Vagina (tissue), 2 donors: ENCODE measurements around the gene MTCL1. TPM values are rescaled to one million over a fixed set of nuclear protein-coding genes. Genes with fewer than 3 reads are reported as not detected.

Source experiments
- DNase-seq, 2 donors: peaks; one replicate each; pipeline ENCODE4 v3.0.0-alpha.2; 2017; ENCODE audit errors: extremely low spot score in 2 of 2
- H3K27ac ChIP-seq: fragments of 200-600 bp; sonication (generic); one replicate; pipeline ENCODE4 v1.5.1; 2019
- H3K27me3 ChIP-seq: fragments of 200-600 bp; sonication (generic); one replicate; pipeline ENCODE4 v1.5.1; 2019
- H3K36me3 ChIP-seq, 2 donors: fragments of 200-600 bp; sonication (generic); one replicate each; pipeline ENCODE4 v1.5.1; 2017 to 2019
- H3K4me1 ChIP-seq: fragments of 200-600 bp; sonication (generic); one replicate; pipeline ENCODE4 v1.5.1; 2019
- H3K4me3 ChIP-seq, 2 donors: fragments of 200-600 bp; sonication (generic); 1 replicate in 1 of 2; 2 replicates in 1 of 2; pipeline ENCODE4 v1.5.1; 2016 to 2019
- H3K9me3 ChIP-seq: fragments of 200-600 bp; sonication (generic); one replicate; pipeline ENCODE4 v1.5.1; 2019
- CTCF ChIP-seq, 3 experiments: fragments of 450-650 bp in 2 of 3; fragments of 200-600 bp in 1 of 3; sonication (generic) in 1 of 3; IDR thresholded peaks; one replicate each; pipeline ENCODE4 v1.5.1; 2017 to 2019; ENCODE audit warnings: antibody characterized with exemption in 3 of 3, mild to moderate bottlenecking in 2 of 3, moderate library complexity in 2 of 3
- POLR2A ChIP-seq, 2 donors: fragments of 450-650 bp; IDR thresholded peaks; one replicate each; pipeline ENCODE4 v1.6.1; 2017; ENCODE audit warnings: antibody characterized with exemption in 2 of 2, mild to moderate bottlenecking in 2 of 2, moderate library complexity in 2 of 2
- POLR2AphosphoS5 ChIP-seq, 2 donors: sonication (generic); formaldehyde crosslinking; IDR thresholded peaks; one replicate each; pipeline ENCODE4 v1.9.0; 2017; ENCODE audit warnings: antibody characterized with exemption in 2 of 2, mild to moderate bottlenecking in 2 of 2, low read depth in 1 of 2; ENCODE audit not compliant: insufficient read depth in 1 of 2
- intact Hi-C: fragments of 100-400 bp; cut with DNase I; formaldehyde crosslinking; loops from one replicate; pipeline ENCODE4 v1.15.1; 2023
- total RNA-seq: library from RNA; depleted of rRNA; stranded (reverse); fragments of >200 nt; gene quantifications from one replicate; pipeline ENCODE4 v1.2.3, GENCODE V29; 2016

The MTCL1 gene
- total RNA-seq, 1 donor from 2014 or later = 23.6 TPM

- Histone ChIP-seq H3K27ac (no peak overlapping the region), H3K4me1 (peaks cover 15% of the 10 kb centered on the region), H3K9me3 (no peaks in the 10 kb centered on the region), H3K36me3 (peaks cover 0 to 8% of the 10 kb centered on the region in 2 donors), H3K27me3 (no peaks in the 10 kb centered on the region), H3K4me3 (no peak overlapping the region)
- intact Hi-C loops = loop anchor here (2.0 kb wide), 1 partner anchor 42 kb away; no protein-coding TSS in a partner anchor
- no peak for DNase-seq
- TF ChIP-seq POLR2AphosphoS5 (IDR thresholded peaks at IDR 0.05; ENCODE audit: insufficient read depth in 1 of 2, low read depth in 1 of 2) = no peak
- TF ChIP-seq POLR2A (IDR thresholded peaks at IDR 0.05) = no peak
- TF ChIP-seq CTCF (IDR thresholded peaks at IDR 0.05) = no peak
These were observed 83.4 kb downstream of the MTCL1 start for GRCh38 chr18:8788503-8789429.

- peak in 1 of 2 donors; percentile 43 for DNase-seq
- peaks cover 19% of the 10 kb centered on the region for H3K4me1 ChIP-seq
- H3K36me3 ChIP-seq = no peaks in the 10 kb centered on the region
- intact Hi-C loops = no loop called here
- H3K9me3 ChIP-seq = no peaks in the 10 kb centered on the region
- no peak overlapping the region for H3K4me3 ChIP-seq
- no peak for TF ChIP-seq POLR2A (IDR thresholded peaks at IDR 0.05)
- no peak for TF ChIP-seq CTCF (IDR thresholded peaks at IDR 0.05)
- no peak for TF ChIP-seq POLR2AphosphoS5 (IDR thresholded peaks at IDR 0.05; ENCODE audit: insufficient read depth in 1 of 2, low read depth in 1 of 2)
- H3K27me3 ChIP-seq = no peaks in the 10 kb centered on the region
- no peak overlapping the region for H3K27ac ChIP-seq
These were observed 85.9 kb downstream of the MTCL1 start for GRCh38 chr18:8791171-8791651.

- Histone ChIP-seq H3K27ac (no peak overlapping the region), H3K4me1 (peaks cover 8% of the 10 kb centered on the region), H3K9me3 (no peaks in the 10 kb centered on the region), H3K27me3 (no peaks in the 10 kb centered on the region), H3K4me3 (no peak overlapping the region), H3K36me3 (no peaks in the 10 kb centered on the region)
- no peak for TF ChIP-seq POLR2AphosphoS5 (IDR thresholded peaks at IDR 0.05; ENCODE audit: insufficient read depth in 1 of 2, low read depth in 1 of 2)
- TF ChIP-seq CTCF (IDR thresholded peaks at IDR 0.05) = no peak
- TF ChIP-seq POLR2A (IDR thresholded peaks at IDR 0.05) = no peak
- intact Hi-C loops = no loop called here
- no peak for DNase-seq
These were observed 87.4 kb downstream of the MTCL1 start for GRCh38 chr18:8792688-8793316.

GRCh38 chr18:8793445-8794155 is 88.2 kb downstream of the MTCL1 start:
- no peaks in the 10 kb centered on the region for H3K27me3 ChIP-seq
- H3K4me3 ChIP-seq = no peak overlapping the region
- intact Hi-C loops = no loop called here
- no peak for DNase-seq
- TF ChIP-seq POLR2AphosphoS5 (IDR thresholded peaks at IDR 0.05; ENCODE audit: insufficient read depth in 1 of 2, low read depth in 1 of 2) = no peak
- TF ChIP-seq CTCF (IDR thresholded peaks at IDR 0.05) = no peak
- TF ChIP-seq POLR2A (IDR thresholded peaks at IDR 0.05) = no peak
- no peak overlapping the region for H3K27ac ChIP-seq
- H3K9me3 ChIP-seq = no peaks in the 10 kb centered on the region
- no peaks in the 10 kb centered on the region for H3K36me3 ChIP-seq
- peaks cover 8% of the 10 kb centered on the region for H3K4me1 ChIP-seq
